ENCODE results near the gene THAP12.
"Not testable (repeated sequence)": the region's sequence is repeated elsewhere in the genome, so short reads cannot be mapped to it uniquely, and the experiment has no call there.

THAP12 gene

GRCh38 chr11:76380977-76381719 lies at the start of gene THAP12, which contains the start of gene GVQW3:
TSS of gene THAP12 (minus strand) at chr11:76381132. CDS start at chr11:76380836, 296 bp downstream.
TSS of gene GVQW3 (plus strand) at chr11:76381323. CDS start at chr11:76381829, 506 bp downstream.
- peak; percentile 98 for DNase-seq

DNA sequence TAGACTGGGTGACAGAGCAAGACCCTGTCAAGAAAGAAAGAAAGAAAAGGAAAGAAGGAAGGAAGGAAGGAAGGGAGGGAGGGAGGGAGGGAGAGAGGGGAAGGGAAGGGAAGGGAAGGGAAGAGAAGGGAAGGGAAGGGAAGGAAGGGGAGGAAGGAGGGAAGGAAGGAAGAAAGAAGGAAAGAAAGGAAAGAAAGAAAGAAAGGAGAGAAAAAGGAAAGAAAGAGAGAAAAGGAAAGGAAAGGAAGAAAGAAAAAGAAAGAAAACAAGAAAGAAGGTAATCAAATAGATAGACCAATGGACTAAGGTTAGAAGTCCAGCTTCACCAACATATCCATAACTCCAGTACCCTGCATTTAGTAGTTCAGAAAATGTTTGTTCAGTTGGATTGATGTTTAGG lies 45.7 kb upstream of the THAP12 start:
- DNase-seq = no peak

GRCh38 chr11:76424891-76425290 lies 44.0 kb upstream of the THAP12 start:
- no peak for DNase-seq

GRCh38 chr11:76424379-76424778 lies 43.4 kb upstream of the THAP12 start:
- DNase-seq = no peak

- DNase-seq = no peak
Measured at GRCh38 chr11:76419896-76420295, 39.0 kb upstream of the THAP12 start.

- DNase-seq = no peak
Measured at GRCh38 chr11:76415073-76415472, 34.1 kb upstream of the THAP12 start.

GRCh38 chr11:76410851-76411357 lies 30.0 kb upstream of the THAP12 start:
- DNase-seq = no peak

DNA sequence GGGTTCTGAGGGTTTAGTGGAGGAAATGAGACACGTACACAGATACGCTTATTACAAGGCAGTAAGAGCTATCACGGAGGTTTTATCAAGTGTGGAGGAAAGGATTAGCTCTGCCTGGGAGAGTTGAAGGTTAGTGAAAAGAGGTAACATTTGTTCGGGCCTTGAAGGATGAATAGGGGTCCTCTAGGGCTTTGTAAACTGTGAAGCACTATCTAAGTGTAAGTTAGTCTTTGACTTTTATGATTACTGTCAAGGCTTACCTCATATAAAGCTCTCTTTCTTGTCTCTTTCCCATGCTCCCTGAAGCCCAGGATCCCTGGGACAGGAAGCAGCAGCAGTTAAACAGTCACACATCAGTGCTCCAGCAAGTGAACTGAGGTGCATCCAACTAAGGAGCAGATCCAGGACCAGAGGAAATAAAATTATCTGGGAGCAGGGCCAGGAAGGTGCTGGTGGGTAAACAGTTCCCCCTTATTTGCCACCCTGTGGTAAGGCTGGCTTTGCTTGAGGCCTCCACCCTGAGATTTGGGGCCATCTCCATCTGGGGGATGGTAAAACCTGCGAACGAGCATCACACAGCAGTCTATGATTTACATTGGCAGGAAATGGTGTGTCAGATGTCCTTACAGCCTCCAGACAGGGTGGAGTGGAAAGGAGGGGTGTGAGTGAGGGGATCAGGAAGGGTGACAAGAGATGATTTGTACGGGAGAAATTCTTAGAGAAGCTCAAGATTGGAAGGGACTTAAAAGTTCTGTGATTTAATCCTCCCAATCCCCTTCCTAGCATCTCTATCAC lies 27.4 kb upstream of the THAP12 start:
- DNase-seq = no peak

DNA sequence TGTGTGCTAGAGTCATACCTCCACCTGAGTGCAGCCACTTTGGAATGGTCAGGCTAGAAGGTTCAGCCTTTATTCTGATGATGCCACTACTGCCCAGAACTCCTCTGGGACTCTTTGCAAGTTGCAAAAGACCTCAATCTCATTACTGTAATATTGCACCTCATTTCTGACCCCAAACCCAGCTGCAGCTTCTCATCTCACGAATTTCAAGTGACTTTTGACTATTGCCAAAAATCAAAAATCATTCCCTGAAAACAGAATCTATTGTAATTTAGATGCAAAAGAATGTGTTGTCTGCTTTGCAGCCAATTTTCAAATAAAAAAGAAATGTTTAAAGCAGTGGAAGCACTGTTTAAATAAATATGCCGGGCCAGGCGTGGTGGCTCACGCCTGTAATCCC lies 25.4 kb upstream of the THAP12 start:
- DNase-seq = no peak

GRCh38 chr11:76401484-76401883 lies 20.6 kb upstream of the THAP12 start:
- not testable (repeated sequence) for DNase-seq

GRCh38 chr11:76400967-76401366 lies 20.0 kb upstream of the THAP12 start:
- DNase-seq = no peak

GRCh38 chr11:76397383-76397782 lies 16.5 kb upstream of the THAP12 start:
- no peak for DNase-seq

DNA sequence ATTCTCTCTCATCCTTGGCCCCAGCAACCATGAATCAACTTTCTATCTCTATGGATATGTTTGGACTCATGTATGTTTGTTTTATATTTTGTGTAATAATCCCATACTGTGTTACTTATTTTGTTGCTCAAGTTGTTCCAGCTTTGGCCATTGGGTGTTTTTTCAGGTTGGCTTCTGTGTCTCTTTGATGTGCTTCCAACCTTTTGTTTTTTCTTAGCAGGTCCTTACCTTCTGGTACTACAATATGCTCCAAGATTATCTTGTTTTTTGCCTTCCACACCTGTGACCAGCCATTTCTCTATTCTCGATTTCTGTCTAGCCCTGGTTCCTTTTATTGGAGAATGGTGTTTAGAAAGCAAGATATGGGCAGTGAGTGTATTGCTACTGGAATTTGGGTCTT lies 14.4 kb upstream of the THAP12 start:
- DNase-seq = no peak

DNA sequence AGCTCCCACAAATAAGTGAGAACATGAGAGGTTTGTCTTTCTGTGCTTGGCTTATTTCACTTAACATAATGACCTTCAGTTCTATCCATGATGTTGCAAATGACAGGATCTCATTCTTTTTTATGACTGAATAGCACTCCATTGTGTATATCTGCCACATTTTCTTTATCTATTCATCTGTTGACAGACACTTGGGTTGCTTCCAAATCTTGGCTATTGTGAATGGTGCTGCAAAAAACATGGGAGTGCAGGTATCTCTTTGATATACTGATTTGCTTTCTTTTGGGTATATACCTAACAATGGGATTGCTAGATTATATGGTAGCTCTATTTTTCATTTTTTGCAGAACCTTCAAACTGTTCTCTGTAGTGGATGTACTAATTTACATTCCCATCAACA lies 13.5 kb upstream of the THAP12 start:
- DNase-seq = no peak

GRCh38 chr11:76392870-76393269 lies 11.9 kb upstream of the THAP12 start:
- no peak for DNase-seq

GRCh38 chr11:76391811-76392475 lies 11.0 kb upstream of the THAP12 start:
- DNase-seq = no peak

DNA sequence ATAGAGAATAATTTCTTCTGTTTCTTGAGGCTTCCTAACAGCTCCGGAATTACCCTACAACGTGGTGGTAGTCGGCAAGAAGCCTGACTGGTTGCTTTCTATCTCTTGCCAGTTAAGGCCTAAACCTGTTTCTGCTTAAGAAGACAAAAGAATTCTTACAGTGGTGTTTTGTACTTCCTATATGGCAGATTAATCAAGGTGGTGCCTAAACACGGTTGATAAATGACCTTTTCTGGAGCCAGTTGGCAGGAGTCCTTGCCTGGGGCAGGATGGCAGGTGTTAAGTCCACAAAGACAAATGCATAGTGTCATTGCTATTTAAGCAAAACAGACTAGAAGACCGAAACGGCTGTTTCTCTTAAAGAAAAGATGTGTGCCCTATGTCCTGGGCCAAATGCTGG lies 10.1 kb upstream of the THAP12 start:
- DNase-seq = no peak

DNA sequence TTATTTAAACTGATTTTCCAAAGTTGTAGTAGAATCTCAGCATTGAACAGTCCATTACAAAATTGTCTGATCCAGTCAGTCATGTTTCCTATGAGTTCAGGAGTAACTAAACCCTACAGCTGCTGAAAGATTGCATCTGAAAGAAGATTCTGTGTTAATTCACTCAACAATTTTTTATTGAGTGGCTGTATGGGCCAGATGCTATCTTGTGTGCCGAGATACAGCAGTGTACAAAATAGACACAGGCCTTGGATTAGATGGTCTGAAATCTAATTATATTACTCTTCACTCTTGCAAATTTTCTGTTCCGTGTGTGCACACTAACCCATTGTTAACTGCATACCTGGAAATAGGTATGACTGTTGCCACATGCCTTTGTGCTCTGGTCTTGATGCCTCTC lies 7.5 kb upstream of the THAP12 start:
- DNase-seq = no peak

- DNase-seq = no peak
Measured at GRCh38 chr11:76385903-76386302, 5.0 kb upstream of the THAP12 start.

- DNase-seq = no peak
Measured at GRCh38 chr11:76382209-76382608, 1.3 kb upstream of the THAP12 start.

- peak; percentile 57 for DNase-seq
Measured at GRCh38 chr11:76380159-76380976, 564 bp downstream of the THAP12 start.

- no peak for DNase-seq
Measured at GRCh38 chr11:76379807-76380158, 1.1 kb downstream of the THAP12 start.
